GM21619 (cell line): ENCODE data around the gene MNAT1.
"Not testable (repeated sequence)": the region's sequence is repeated elsewhere in the genome, so short reads cannot be mapped to it uniquely, and the experiment has no call there.

Experiments
- ATAC-seq: cut with Tn5 transposase; IDR thresholded peaks from one replicate; pipeline ENCODE4 v1.9.1; 2021; ENCODE audit not compliant: unreplicated experiment

The MNAT1 gene

GRCh38 chr14:60736494-60736893, 1.9 kb downstream of the MNAT1 start:
- ATAC-seq, result no peak

GRCh38 chr14:60738843-60739508, 4.4 kb downstream of the MNAT1 start:
- no peak for ATAC-seq

GRCh38 chr14:60744566-60744965, 10.0 kb downstream of the MNAT1 start:
- ATAC-seq, result no peak

GRCh38 chr14:60753264-60754119, 18.9 kb downstream of the MNAT1 start:
- ATAC-seq, result peak; percentile 98

GRCh38 chr14:60756847-60757246, 22.3 kb downstream of the MNAT1 start:
- ATAC-seq, result no peak

- ATAC-seq, result no peak
Observed at GRCh38 chr14:60757567-60758002, 23.0 kb downstream of the MNAT1 start.

- ATAC-seq, result no peak
Observed at GRCh38 chr14:60758885-60759284, 24.3 kb downstream of the MNAT1 start.

GRCh38 chr14:60760209-60760608, 25.6 kb downstream of the MNAT1 start:
- no peak for ATAC-seq

- no peak for ATAC-seq
Observed at GRCh38 chr14:60760644-60761364, 26.2 kb downstream of the MNAT1 start.

- no peak for ATAC-seq
Observed at GRCh38 chr14:60768602-60769001, 34.0 kb downstream of the MNAT1 start.

- no peak for ATAC-seq
Observed at GRCh38 chr14:60771117-60771516, 36.6 kb downstream of the MNAT1 start.

GRCh38 chr14:60773558-60773957, 39.0 kb downstream of the MNAT1 start:
- ATAC-seq, result no peak

GRCh38 chr14:60775296-60775695, 40.7 kb downstream of the MNAT1 start:
- ATAC-seq, result no peak

- ATAC-seq, result no peak
Observed at GRCh38 chr14:60777856-60778578, 43.5 kb downstream of the MNAT1 start.

GRCh38 chr14:60779745-60780514, 45.4 kb downstream of the MNAT1 start:
- not testable (repeated sequence) for ATAC-seq

GRCh38 chr14:60780558-60780957, 46.0 kb downstream of the MNAT1 start:
- not testable (repeated sequence) for ATAC-seq

GRCh38 chr14:60786905-60787304, 52.3 kb downstream of the MNAT1 start:
- no peak for ATAC-seq

- ATAC-seq, result no peak
Observed at GRCh38 chr14:60789656-60790055, 55.1 kb downstream of the MNAT1 start.

- ATAC-seq, result no peak
Observed at GRCh38 chr14:60790850-60791249, 56.3 kb downstream of the MNAT1 start.

- no peak for ATAC-seq
Observed at GRCh38 chr14:60796434-60796833, 61.9 kb downstream of the MNAT1 start.
